GM21390 (cell line): ENCODE data around the gene OR2F2.

Experiments used
- ATAC-seq: cut with Tn5 transposase; IDR thresholded peaks from one replicate; pipeline ENCODE4 v1.9.1; 2021; ENCODE audit not compliant: unreplicated experiment

The OR2F2 gene

GRCh38 chr7:143975617-143976016, 40.6 kb downstream of the OR2F2 start:
- ATAC-seq, result no peak

DNA sequence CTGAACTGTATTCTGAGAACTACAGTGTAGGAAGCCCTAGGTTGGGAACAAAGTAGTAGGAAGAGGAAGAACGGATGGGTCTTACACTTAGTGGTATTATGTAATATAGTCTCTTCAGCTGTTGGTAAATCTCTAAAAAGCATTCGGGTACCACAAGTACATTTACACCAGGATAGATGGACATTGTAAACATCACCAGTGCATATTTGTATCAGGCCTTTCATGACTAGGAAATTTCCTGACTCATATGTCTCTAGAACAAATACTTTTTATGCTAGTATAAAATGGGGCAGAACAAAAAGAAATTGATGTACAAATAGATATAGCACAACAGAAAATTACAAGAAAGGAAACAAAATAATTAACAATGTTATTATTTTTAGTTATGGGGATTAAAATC, 43.6 kb downstream of the OR2F2 start:
- no peak for ATAC-seq

DNA sequence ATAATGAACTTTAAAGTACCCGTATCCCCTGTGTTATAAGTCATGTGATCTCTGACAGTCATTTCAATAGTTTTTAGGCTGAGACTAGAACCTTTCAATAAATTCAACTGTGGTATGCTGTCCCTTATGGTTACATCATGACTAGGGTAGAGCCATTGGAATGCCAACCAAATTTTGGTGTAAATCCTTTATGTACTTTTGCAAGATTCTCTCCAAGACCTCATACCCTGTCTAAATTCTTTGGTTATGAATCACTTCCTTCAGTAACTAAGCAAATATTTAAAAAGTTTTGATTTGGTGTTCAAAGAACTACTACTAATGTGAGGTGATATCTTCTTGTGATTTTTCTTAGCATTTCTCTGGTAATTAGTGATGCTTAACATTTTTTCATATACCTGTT, 44.3 kb downstream of the OR2F2 start:
- no peak for ATAC-seq

GRCh38 chr7:143979998-143980397, 45.0 kb downstream of the OR2F2 start:
- no peak for ATAC-seq

DNA sequence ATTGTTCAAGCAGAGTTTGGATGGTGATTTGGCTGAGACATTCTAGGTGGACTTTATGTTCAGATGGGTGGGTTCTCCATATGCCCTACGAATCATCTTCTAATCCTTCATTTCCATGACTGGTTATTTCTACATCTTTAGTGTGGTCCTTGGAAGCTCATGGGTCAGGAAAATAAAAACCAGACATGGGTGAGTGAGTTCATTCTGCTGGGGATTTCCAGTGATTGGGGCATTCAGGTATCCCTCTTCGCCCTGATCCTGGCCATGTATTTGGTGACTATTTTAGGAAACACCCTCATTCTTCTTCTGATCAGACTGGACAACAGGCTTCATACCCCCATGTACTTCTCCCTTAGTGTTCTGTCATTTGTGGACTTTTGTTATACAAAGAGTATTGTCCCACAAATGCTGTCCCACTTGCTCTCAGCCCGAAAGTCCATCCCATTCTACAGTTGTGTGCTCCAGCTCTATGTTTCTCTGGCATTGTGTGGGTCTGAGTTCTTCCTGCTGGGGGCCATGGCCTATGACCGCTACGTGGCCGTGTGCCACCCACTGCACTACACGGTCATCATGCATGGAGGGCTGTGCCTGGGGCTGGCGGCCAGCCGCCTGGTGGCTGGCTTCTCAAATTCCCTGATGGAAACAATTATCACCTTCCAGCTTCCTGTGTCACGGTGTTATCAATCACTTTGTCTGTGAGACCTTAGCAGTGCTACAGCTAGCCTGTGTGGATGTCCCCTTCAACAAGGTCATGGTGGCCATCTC, 45.9 kb downstream of the OR2F2 start:
- ATAC-seq, result no peak

DNA sequence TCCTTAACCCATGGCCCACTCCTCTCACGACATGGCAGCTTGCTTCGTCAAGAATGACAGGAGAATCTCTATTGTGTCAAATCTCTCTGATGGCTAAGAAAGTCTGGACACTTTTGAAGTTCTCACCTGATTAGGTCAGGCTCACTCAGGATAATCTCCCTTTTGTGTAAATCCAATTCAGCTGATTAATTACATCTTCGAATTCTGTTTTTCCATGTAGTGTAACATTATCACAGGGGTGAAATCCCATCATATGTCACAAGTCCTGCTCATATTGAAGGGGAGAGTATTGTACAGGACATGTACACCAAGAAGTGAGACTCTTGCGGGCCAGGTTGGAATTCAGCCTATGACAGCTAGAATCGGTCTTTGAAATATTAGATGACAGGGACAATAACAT, 48.9 kb downstream of the OR2F2 start:
- ATAC-seq, result no peak
